SHP77 treated with DMSO at 0.1 percent for 48 hours (cell line): ENCODE data around the gene VPS25.

Source experiments
- DNase-seq: peaks from one replicate; lab custom pipeline; 2025; lab: John Stamatoyannopoulos, UW

VPS25 gene

DNA sequence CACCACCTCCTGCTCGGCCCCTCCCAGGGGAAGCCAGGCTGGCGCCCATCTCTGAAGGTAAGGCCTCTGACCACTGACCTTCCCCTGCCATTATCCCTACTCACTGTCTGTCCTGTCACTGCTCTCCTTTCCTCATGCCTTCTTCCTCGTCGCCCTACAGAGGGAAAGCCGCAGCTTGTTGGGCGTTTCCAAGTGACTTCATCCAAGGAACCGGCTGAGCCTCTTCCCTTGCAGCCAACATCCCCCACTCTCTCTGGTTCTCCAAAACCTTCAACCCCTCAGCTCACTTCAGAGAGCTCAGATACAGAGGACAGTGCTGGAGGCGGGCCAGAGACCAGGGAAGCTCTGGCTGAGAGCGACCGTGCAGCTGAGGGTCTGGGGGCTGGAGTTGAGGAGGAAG lies 22.2 kb downstream of the VPS25 start:
- no peak for DNase-seq

DNA sequence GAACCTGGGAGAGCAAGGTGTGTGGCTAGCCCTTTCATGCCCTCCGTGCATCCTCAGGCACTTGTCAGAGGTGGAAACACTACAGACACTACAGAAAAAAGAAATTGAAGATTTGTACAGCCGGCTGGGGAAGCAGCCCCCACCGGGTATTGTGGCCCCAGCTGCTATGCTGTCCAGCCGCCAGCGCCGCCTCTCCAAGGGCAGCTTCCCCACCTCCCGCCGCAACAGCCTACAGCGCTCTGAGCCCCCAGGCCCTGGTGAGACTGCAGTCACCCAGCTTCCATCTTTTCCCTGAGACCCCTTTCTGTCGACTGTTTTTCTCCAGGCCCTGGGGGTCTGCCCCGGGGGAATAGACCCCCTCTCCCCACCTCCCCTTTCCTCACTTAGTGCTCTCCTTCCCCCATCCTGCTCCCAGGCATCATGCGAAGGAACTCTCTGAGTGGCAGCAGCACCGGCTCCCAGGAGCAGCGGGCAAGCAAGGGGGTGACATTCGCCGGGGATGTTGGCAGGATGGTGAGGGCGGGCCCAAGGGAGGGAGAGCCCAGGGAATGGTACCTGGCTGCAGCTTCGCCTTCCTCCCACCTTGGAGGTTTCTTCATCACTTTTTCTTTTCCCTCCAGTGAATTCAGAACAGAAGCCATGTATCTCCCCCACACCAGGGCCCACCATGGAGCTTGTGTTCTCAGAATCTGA lies 23.0 kb downstream of the VPS25 start:
- no peak for DNase-seq

DNA sequence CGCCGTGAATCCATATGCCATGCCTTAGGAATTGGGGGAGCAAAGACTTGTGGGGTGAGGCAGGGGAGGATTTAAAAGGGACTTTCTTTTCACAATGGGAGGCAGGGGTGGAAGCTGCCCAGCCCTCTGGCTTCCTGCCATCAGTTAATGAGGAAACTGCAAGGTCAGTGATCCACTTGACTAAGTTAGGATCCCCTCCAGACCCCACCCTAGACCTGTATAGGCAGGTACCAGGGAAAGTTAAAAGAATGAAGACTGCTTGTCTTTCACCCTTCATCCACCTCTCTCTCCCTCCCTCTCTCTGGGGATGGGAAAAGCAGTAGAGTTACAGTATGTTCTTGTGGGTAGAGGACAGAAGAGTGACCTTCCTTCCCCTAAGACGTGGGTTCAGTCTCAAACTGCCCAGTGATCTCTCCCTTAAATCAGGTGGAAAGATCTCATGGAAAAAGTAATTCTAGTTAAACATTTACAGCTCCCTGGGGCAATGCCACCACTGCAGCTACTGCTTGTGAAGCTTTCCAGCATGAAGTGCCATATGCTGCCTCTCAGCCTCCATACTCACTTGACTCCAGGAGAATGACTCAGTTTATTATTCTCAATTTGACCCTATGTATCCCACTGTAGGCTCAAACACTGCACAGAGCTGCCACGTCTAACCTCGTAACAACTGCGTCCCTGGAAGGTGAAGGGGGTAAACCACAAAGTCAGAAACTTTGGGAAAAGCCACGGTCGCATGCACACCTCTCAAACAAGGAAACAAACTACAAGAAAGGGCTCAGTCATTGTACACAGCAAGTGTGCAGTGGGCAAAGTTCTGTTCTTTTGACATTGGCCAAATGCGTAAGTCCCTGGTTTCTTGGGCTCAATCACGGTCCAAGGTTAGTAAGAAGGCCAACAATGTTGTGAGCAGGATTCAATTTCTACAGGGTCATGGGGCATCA lies 24.1 kb downstream of the VPS25 start:
- no peak for DNase-seq

DNA sequence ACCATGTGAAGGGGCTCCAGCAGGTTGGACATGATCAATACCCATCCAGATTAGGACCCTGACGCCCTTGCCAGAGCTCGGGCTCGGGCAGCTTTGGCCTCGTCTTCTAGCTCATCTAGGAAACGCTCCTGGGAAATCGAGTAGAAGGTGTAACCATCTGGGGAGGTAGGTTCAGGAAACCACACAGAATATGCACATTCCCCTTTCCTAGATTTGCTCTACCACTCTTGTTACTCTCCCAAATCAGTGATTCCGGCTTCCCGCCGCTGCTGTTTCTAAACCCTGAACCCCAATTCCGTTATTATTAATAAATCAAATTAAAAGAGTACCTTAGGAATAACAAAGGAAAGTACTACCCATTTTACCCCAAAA lies 24.7 kb downstream of the VPS25 start:
- DNase-seq = no peak

DNA sequence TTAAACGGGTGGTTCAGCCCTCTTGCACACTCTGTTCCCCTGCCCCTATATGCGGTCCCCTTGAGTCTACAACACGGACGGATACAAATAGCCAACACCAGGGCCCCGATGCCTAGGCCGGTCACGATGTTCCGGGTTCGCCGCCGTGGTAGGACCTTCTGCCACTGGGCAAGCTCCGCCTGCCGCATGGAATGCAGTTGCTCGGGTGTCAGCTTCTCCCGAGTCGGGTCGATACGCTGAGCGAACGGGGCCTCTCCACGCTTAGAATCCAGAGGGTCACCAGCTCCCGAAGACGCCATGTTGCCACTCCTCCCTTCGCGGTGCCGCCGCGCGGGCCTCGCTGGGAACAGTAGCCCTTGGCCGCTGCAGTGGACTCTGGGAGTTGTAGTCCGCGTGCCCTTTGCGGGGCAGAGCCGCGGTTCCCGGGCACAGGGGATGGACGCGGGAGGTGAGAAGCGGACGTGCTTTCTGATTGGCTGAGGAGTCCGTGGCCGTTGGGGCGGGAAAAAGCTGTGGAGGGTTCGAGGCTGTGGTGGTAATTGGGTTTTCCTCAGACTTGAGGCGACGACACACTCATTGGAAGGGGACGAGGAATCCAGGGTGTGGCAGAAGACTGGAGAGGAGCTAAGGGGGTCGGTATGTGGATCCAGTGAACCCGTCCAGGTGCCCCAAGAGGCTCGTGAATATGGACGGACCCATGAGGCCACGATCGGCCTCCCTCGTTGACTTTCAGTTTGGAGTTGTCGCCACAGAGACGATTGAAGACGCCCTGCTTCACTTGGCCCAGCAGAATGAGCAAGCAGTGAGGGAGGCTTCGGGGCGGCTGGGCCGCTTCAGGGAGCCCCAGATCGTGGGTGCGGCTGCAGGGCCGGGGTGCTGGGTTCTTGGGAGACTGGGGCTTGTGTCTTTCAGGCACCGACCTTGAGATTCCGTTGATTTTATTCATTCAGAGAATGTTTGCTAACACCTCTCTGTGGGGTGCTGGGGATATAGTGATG lies 25.4 kb downstream of the VPS25 start, which contains the start of the genes CNTD1 and COA3:
Gene CNTD1 (plus strand): TSS at position 479 of the 998 bp plus-strand sequence. CDS start 207 bp downstream, at position 686.
Gene COA3 (minus strand): TSS at position 322 of the 998 bp plus-strand sequence. CDS start 23 bp downstream, at position 299.
- peak; percentile 73 for DNase-seq

DNA sequence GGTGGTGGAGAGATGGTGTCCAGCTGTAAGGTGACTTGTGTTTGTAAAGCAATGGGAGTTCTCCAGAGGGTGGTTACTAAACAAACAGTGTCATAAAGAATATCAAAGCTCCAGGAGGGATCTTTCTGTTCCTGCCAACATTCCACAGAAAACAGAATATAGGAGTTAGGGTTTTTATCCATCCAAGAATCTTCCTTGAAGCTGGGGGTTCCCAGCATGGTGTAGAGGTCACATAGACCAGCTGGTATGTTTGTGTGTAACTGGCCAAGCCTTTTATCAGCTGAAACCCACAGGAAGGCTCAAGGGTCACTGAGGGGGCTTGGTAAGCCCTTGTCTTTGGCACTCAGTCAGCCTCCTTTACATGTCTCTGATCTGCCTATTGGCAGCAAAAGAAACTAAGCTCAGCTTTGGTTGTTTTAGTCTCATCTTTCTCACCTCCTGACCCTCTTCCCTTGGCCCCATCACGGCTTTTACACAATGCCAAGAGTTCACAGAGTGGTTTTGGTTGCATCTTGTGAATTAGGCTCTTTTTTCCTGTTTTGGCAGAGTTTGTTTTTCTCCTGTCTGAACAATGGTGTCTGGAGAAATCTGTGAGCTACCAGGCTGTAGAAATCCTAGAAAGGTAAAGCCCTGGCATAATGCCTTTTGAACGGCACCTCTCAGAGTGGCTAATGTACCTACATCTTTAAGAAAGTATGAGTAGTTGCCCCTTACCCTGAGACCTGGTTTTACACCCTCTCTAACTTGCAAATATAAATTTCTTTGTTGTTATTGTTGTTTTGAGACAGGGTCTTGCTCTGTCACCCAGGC lies 30.0 kb downstream of the VPS25 start:
- no peak for DNase-seq

DNA sequence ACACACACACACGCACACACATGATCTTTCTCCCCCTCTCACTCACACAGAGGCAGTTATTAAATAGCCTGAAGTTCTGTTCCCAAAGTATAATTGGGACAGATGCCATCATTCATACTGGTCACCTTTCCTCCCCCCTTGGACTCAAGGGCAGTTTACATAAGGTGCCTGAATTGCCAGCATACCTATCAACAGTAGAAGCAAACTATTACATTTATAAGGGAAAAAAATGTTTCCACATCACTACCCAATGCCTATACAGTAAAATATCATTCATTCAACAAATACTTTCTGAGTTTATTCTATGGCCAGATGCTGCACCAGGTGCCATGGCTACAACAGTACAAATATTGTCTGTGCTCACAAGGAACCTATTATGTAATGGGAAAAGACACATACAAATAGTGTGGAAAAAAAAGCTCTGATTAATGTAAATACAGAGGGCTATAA lies 31.7 kb downstream of the VPS25 start:
- peak; percentile 5 for DNase-seq

DNA sequence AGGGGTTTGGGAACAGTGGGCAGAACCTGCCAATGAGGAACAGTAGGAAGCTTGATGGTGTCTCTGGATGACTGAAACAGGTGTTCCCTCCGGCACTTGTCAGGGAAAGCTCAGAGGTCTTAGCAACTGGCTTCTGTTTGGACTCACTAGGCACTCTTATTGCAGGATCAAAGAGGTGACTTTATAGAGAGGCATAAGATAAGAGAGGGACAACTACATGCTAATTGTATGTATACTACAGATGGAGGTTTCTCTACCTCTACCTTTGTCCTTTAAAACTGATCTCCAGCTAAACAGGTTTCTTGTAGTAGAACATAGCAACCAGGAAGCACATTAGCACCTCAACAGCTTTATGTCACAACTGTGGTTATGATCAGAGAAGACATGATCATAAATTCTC lies 33.0 kb downstream of the VPS25 start:
- no peak for DNase-seq

DNA sequence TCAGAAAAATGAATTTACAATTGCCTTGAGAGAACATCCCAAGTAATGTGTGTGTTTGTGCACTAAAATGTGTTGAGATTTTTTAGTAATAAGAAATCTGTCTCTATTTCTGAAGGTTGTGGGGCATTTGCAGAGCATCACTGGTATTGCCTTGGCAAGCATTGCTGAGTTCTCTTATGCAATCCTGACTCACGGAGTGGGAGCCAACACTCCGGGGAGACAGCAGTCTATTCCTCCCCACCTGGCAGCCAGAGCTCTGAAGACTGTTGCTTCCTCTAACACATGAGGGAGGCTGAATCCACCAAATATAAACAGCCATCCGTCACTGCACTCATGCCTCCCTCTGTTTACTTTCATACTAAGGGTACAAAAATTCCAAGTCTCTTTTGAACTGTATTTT lies 36.0 kb downstream of the VPS25 start:
- DNase-seq = no peak

DNA sequence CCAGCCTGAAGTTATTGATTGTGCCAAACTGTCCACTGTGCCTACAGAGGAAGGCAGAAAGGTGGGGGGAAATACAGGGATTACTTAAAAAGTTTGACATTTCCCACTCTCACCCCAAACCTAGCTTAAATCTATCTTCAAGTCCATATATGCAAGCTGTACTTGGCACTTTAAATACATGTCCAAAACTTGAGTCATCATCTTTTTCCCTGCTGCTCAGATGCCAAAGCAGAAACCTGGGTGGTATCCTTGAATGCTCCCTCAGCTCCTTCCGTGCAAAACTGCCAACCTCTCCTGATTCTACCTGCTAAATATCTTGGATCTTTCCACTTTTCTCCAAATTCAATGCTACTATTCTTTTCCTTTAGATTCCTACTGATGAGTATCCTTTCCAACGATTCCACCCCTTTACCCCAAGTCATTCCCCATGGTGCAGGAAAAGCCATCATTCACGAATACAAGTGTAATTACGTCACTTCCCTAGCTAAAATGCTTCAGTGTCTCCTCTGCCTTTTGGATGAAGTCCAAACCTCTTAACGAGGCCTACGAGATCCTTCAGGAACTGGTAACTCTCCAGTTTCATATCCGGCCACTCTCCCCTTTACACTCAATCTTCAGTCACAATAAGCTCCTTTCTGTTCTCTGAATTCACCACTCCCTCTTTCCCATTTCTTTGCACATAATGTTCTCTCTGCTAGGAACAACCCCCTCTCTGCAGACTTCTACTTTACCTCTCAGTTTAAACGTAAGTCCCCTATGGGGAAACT lies 41.6 kb downstream of the VPS25 start:
- DNase-seq = no peak

DNA sequence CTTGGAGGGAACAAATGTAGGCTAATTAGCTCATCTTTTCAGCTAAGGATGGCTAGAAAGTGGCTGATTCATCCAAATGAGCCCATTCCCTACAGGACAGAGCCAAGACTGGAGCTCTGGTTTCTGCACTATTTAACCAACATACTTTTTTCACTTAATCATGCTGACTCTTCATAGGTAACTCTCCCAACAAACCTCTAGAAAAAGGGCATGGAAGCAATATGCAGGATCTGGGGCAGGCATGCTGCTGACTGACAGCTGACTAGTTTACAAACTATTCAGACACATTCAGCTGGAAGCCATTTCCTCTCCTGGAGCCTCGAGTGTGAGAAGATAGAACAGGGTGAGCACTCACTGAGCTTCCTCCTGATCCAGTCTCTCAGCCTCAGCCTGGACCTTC lies 44.6 kb downstream of the VPS25 start:
- no peak for DNase-seq

DNA sequence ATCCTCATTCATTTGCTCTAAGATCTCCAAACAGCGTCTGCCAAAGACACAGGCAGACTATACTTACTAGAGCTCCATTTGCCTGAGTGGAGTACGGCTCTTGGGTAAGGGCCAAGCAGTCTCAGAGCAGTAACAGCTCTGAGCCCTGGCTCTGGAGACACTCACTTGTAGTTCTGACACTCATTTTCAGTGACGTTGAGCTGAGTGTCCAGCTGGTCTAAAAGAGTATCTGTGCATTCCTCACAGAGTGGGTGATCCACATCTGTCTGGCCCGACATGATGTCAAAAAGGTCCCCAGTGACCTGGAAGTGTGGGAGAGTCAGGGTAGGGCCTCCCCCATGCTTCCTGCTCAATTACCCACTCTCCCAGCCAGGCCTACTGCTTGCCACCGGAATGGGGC lies 45.1 kb downstream of the VPS25 start:
- DNase-seq = no peak

DNA sequence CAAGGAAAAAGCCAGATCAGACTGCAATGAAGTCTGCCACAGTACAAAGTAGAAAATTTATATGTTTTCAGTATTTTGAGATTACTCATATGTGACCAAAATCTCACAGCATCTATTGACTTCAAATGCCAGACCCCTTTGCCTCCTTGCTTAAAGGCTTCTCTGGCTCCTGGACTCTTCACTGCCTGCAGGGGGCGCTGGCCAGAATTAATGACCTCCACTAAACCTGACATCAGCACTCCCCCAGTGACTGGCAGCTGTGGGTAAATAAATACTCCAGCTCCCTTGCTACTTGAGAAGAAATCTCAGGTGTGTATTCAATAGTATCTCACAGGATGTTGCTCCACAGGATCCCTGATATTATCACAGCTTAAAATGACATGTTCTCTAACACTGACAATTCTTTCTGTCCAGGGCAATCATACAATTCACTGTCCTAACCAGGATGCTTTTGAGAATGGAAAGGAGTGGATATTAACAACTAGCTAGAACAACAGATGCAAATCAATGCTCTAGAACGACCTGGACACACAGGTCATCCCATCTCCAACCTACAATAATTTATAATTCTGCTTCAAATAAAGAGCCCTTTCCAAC lies 46.8 kb downstream of the VPS25 start:
- DNase-seq = peak; percentile 38

DNA sequence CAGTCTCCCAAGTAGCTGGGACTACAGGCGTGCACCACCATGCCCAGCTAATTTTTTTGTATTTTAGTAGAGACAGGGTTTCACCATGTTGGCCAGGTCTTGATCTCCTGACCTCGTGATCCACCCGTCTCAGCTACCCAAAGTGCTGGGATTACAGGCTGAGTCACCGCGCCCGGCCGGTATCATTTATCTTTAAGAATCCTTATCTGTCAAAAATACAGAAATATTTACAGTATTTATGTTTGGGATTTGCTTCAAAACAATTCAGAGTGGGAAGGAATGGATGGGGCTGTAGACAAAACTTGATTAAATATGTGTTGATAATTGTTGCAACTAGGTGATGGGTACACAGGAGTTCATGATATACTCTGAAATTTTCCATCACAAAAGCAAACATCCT lies 47.9 kb downstream of the VPS25 start:
- no peak for DNase-seq

DNA sequence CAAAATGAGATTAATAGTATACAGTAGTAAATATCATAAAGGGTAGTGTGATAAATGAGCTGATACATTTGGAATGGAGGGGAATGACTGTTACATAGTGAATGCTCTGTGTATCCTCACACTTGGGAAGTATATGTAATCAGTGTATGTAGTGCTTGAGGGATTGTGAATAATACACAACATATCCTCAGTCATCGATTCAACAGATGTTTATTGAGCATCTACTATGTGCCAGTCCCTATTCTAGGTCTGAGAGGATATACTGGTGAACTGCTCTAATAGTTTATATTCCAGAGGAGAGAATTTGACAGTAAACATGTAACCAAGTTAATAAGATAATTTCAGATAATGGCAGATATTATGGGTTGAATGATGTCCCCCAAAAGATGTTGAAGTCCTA lies 54.2 kb downstream of the VPS25 start:
- no peak for DNase-seq
